Right lobe of liver (tissue), 6 donors: ENCODE results near the gene FOXR1. TPM values are rescaled to one million over a fixed set of nuclear protein-coding genes. Genes with fewer than 3 reads are reported as not detected.
A peak's percentile ranks its signal among the peaks of the same experiment; 100 is the strongest.

Experiments used
- ATAC-seq, 4 donors: fragments of 200-7000 bp; cut with Tn5 transposase; one replicate each; pipeline ENCODE4 v1.9.1; 2020; ENCODE audit warnings: mild to moderate bottlenecking in 4 of 4, moderate library complexity in 4 of 4
- DNase-seq, 3 donors: peaks; one replicate each; pipeline ENCODE4 v3.0.0-alpha.2; 2020
- H3K27ac ChIP-seq, 3 donors: fragments of 200-600 bp; one replicate each; pipeline ENCODE4 v1.8.0; 2022
- H3K27me3 ChIP-seq, 2 donors: fragments of 200-600 bp; one replicate each; pipeline ENCODE4 v1.8.0; 2022
- H3K36me3 ChIP-seq, 4 donors: fragments of 200-600 bp; sonication (generic) in 1 of 4; one replicate each; pipeline versions ENCODE4 v1.5.1 to v1.8.0; 2017 to 2022; ENCODE audit warnings: control low read depth in 1 of 4
- H3K4me1 ChIP-seq, 4 donors: fragments of 200-600 bp; sonication (generic) in 1 of 4; one replicate each; pipeline versions ENCODE4 v1.5.1 to v1.8.0; 2017 to 2022; ENCODE audit warnings: control low read depth in 1 of 4
- H3K4me3 ChIP-seq, 3 donors: fragments of 200-600 bp; one replicate each; pipeline ENCODE4 v1.8.0; 2022
- H3K9me3 ChIP-seq, 4 donors: fragments of 200-600 bp; sonication (generic) in 1 of 4; one replicate each; pipeline versions ENCODE4 v1.5.1 to v1.8.0; 2017 to 2022; ENCODE audit warnings: control low read depth in 1 of 4
- CTCF ChIP-seq, 4 donors: fragments of 200-600 bp in 3 of 4; fragments of 450-650 bp in 1 of 4; IDR thresholded peaks; one replicate each; pipeline versions ENCODE4 v1.5.1 to v1.8.0; 2016 to 2022; ENCODE audit warnings: antibody characterized with exemption in 4 of 4, mild to moderate bottlenecking in 2 of 4
- POLR2A ChIP-seq: fragments of 450-650 bp; IDR thresholded peaks from one replicate; pipeline ENCODE4 v1.6.1; 2017; ENCODE audit warnings: antibody characterized with exemption, mild to moderate bottlenecking
- WGBS: methylation state at CpG from one replicate; pipeline ENCODE4 v1.1.6; 2018; ENCODE audit warnings: low coverage, low lambda C conversion rate; ENCODE audit not compliant: insufficient coverage; ENCODE audit errors: missing lambda C conversion rate; 5-methylcytosine and 5-hydroxymethylcytosine counted together
- intact Hi-C, 2 donors: fragments of 100-400 bp; cut with DNase I; formaldehyde crosslinking; loops; one replicate each; pipeline versions ENCODE4 v1.11.2 to v1.14.1; 2022
- total RNA-seq, 6 experiments: library from RNA; depleted of rRNA in 2 of 6; stranded (reverse); fragments of >200 nt in 2 of 6; fragmentation: NEBNext Ultra II Directional in 3 of 6; extraction: Animal tissue kit (Norgen Biotek cat#: 25700) in 3 of 6; gene quantifications; one replicate each; pipeline versions ENCODE4 v1.1.0 to v1.2.4, GENCODE V29; 2016 to 2023
- donor health status: DM: no; HTN: yes; CAD: no.
- donor health status: DM: no; HTN: no; CAD: no.
- donor health status: DM: no; HTN: no; CAD: no.
- donor health status: DM: no; HTN: yes; CAD: no.
- donor health status: DM: no; HTN: yes; CAD: no.

The FOXR1 gene
- total RNA-seq, 6 experiments from 2014 or later: not detected

- Histone ChIP-seq H3K9me3 (no peaks in the 10 kb centered on the region), H3K4me1 (no peaks in the 10 kb centered on the region), H3K36me3 (no peaks in the 10 kb centered on the region), H3K27ac (no peak overlapping the region), H3K4me3 (no peak overlapping the region), H3K27me3 (no peaks in the 10 kb centered on the region)
- 31% methylated on average over 8 of the region's 14 CpGs for WGBS
- intact Hi-C loops: loop anchor here (5.0 to 10.0 kb wide), 3 partner anchors 50 to 262 kb away; no protein-coding TSS in a partner anchor
- DNase-seq: no peak
- no peak for ATAC-seq
- TF ChIP-seq POLR2A (no peak), CTCF (IDR thresholded peaks at IDR 0.05) (peak in 2 of 4 donors; percentile 2 to 10)
These were observed 14.6 kb upstream of the FOXR1 start for GRCh38 chr11:118956847-118957469.

GRCh38 chr11:118957549-118957948, 14.0 kb upstream of the FOXR1 start:
- Histone ChIP-seq H3K9me3 (no peaks in the 10 kb centered on the region), H3K4me3 (no peak overlapping the region), H3K27me3 (no peaks in the 10 kb centered on the region), H3K27ac (no peak overlapping the region), H3K4me1 (no peaks in the 10 kb centered on the region), H3K36me3 (no peaks in the 10 kb centered on the region)
- 59% methylated on average over 11 of the region's 11 CpGs for WGBS
- intact Hi-C loops: loop anchor here (5.0 to 10.0 kb wide), 3 partner anchors 50 to 263 kb away; no protein-coding TSS in a partner anchor
- DNase-seq (no peak), ATAC-seq (no peak)
- TF ChIP-seq POLR2A (no peak), CTCF (IDR thresholded peaks at IDR 0.05) (no peak)

- WGBS: no CpG with 5 or more reads among the region's 8 CpGs
- intact Hi-C loops: loop anchor here (5.0 to 10.0 kb wide), 3 partner anchors 51 to 263 kb away; no protein-coding TSS in a partner anchor
These were observed 13.6 kb upstream of the FOXR1 start for GRCh38 chr11:118957968-118958367.

GRCh38 chr11:118958577-118958976, 13.0 kb upstream of the FOXR1 start:
- no peak for DNase-seq
- Histone ChIP-seq H3K36me3 (no peaks in the 10 kb centered on the region), H3K9me3 (no peaks in the 10 kb centered on the region), H3K4me1 (no peaks in the 10 kb centered on the region), H3K4me3 (no peak overlapping the region), H3K27ac (no peak overlapping the region), H3K27me3 (no peaks in the 10 kb centered on the region)
- 83% methylated on average over 1 of the region's 2 CpGs for WGBS
- intact Hi-C loops: loop anchor here (5.0 to 10.0 kb wide), 3 partner anchors 51 to 264 kb away; no protein-coding TSS in a partner anchor
- TF ChIP-seq CTCF (IDR thresholded peaks at IDR 0.05) (no peak), POLR2A (no peak)
- no peak for ATAC-seq

More at GRCh38 chr11:118957968-118958367, 13.6 kb upstream of the FOXR1 start:
- Histone ChIP-seq H3K27me3 (no peaks in the 10 kb centered on the region), H3K9me3 (no peaks in the 10 kb centered on the region), H3K27ac (no peak overlapping the region), H3K4me3 (no peak overlapping the region), H3K36me3 (no peaks in the 10 kb centered on the region), H3K4me1 (no peaks in the 10 kb centered on the region)
- no peak for ATAC-seq
- TF ChIP-seq CTCF (IDR thresholded peaks at IDR 0.05): no peak
- TF ChIP-seq POLR2A: no peak
- DNase-seq: no peak
